H9 (cell line): ENCODE measurements around the gene MAPK11. TPM values are rescaled to one million over a fixed set of nuclear protein-coding genes. Genes with fewer than 3 reads are reported as not detected.

Source experiments
- DNase-seq: peaks from one replicate; pipeline ENCODE4 v3.0.0-alpha.2; 2017
- H2AFZ ChIP-seq: one replicate; pipeline ENCODE4 v1.6.1; 2013; ENCODE audit warnings: mild to moderate bottlenecking, low read length, control low read depth, moderate library complexity
- H2AK5ac ChIP-seq: 2 replicates; pipeline ENCODE4 v1.6.1; 2013; ENCODE audit warnings: low read length, control low read depth, mixed read lengths; ENCODE audit not compliant: insufficient read length
- H2BK120ac ChIP-seq: one replicate; pipeline ENCODE4 v1.6.1; 2013; ENCODE audit warnings: low read depth, mild to moderate bottlenecking, low read length, control low read depth, inconsistent platforms; ENCODE audit not compliant: poor library complexity, severe bottlenecking
- H2BK12ac ChIP-seq: 2 replicates; pipeline ENCODE4 v1.6.1; 2013; ENCODE audit warnings: low read length, control low read depth, mixed read lengths, low read depth; ENCODE audit not compliant: insufficient read length
- H2BK15ac ChIP-seq: 2 replicates; pipeline ENCODE4 v1.6.1; 2013; ENCODE audit warnings: low read depth, low read length, control low read depth
- H2BK20ac ChIP-seq: one replicate; pipeline ENCODE4 v1.6.1; 2013; ENCODE audit warnings: low read depth, mild to moderate bottlenecking, low read length, control low read depth, inconsistent platforms; ENCODE audit not compliant: poor library complexity, severe bottlenecking
- H2BK5ac ChIP-seq: 2 replicates; pipeline ENCODE4 v1.6.1; 2013; ENCODE audit warnings: low read length, control low read depth, mixed read lengths; ENCODE audit not compliant: insufficient read length
- H3K14ac ChIP-seq: 2 replicates; pipeline ENCODE4 v1.6.1; 2013; ENCODE audit warnings: low read length, control low read depth; ENCODE audit not compliant: insufficient read depth
- H3K18ac ChIP-seq: 2 replicates; pipeline ENCODE4 v1.6.1; 2013; ENCODE audit warnings: low read depth, mild to moderate bottlenecking, mixed read lengths, low read length, control low read depth; ENCODE audit not compliant: insufficient read length
- H3K23ac ChIP-seq: 2 replicates; pipeline ENCODE4 v1.6.1; 2013; ENCODE audit warnings: low read length, control low read depth, mixed read lengths, low read depth; ENCODE audit not compliant: insufficient read length
- H3K23me2 ChIP-seq: 2 replicates; pipeline ENCODE4 v1.6.1; 2013; ENCODE audit warnings: low read depth, mild to moderate bottlenecking, mixed read lengths, low read length, control low read depth; ENCODE audit not compliant: insufficient read length, poor library complexity, severe bottlenecking
- H3K27ac ChIP-seq: 2 replicates; pipeline ENCODE4 v1.5.1; 2013; ENCODE audit warnings: low read length, control low read depth, mixed read lengths, low read depth; ENCODE audit not compliant: insufficient read length
- H3K27me3 ChIP-seq: 2 replicates; pipeline ENCODE4 v1.6.1; 2013; ENCODE audit warnings: low read length, control low read depth, inconsistent platforms; ENCODE audit not compliant: insufficient read depth
- H3K4ac ChIP-seq: 2 replicates; pipeline ENCODE4 v1.6.1; 2013; ENCODE audit warnings: low read depth, mild to moderate bottlenecking, control low read depth, inconsistent platforms, low read length, moderate library complexity
- H3K4me1 ChIP-seq: 2 replicates; pipeline ENCODE4 v1.6.1; 2013; ENCODE audit warnings: low read length, control low read depth, inconsistent platforms; ENCODE audit not compliant: insufficient read depth
- H3K4me2 ChIP-seq: 2 replicates; pipeline ENCODE4 v1.6.1; 2013; ENCODE audit warnings: low read length, control low read depth, mixed read lengths; ENCODE audit not compliant: insufficient read length, insufficient read depth
- H3K56ac ChIP-seq: 2 replicates; pipeline ENCODE4 v1.6.1; 2013; ENCODE audit warnings: low read depth, mild to moderate bottlenecking, mixed read lengths, low read length, control low read depth; ENCODE audit not compliant: insufficient read length
- H3K79me1 ChIP-seq: 2 replicates; pipeline ENCODE4 v1.6.1; 2013; ENCODE audit warnings: low read depth, mild to moderate bottlenecking, moderate library complexity, low read length, control low read depth, inconsistent platforms; ENCODE audit not compliant: insufficient read depth, poor library complexity, severe bottlenecking
- H3K79me2 ChIP-seq: 2 replicates; pipeline ENCODE4 v1.6.1; 2013; ENCODE audit warnings: low read length, control low read depth, inconsistent platforms; ENCODE audit not compliant: insufficient read depth
- H3K9ac ChIP-seq: 2 replicates; pipeline ENCODE4 v1.6.1; 2013; ENCODE audit warnings: low read length, control low read depth, mixed read lengths; ENCODE audit not compliant: insufficient read length; ENCODE audit errors: extremely low read depth
- H3K9me3 ChIP-seq: one replicate; pipeline ENCODE4 v1.6.1; 2013; ENCODE audit warnings: low read depth, low read length, inconsistent platforms; ENCODE audit not compliant: control insufficient read depth
- H3T11ph ChIP-seq: one replicate; pipeline ENCODE4 v1.6.1; 2013; ENCODE audit warnings: mild to moderate bottlenecking, low read length, control low read depth, inconsistent platforms
- H4K20me1 ChIP-seq: one replicate; pipeline ENCODE4 v1.6.1; 2013; ENCODE audit not compliant: control insufficient read depth, insufficient read length, insufficient read depth
- H4K5ac ChIP-seq: 2 replicates; pipeline ENCODE4 v1.6.1; 2013; ENCODE audit warnings: low read depth, mild to moderate bottlenecking, mixed read lengths, low read length, control low read depth; ENCODE audit not compliant: insufficient read length
- H4K8ac ChIP-seq: replicated peaks from 2 replicates; pipeline ENCODE4 v1.6.1; 2013; ENCODE audit warnings: low read length, control low read depth, mixed read lengths, low read depth; ENCODE audit not compliant: insufficient read length
- H4K91ac ChIP-seq: 2 replicates; pipeline ENCODE4 v1.6.1; 2013; ENCODE audit warnings: low read depth, mild to moderate bottlenecking, moderate library complexity, mixed read lengths, low read length, control low read depth; ENCODE audit not compliant: insufficient read length
- H3K27ac Mint-ChIP-seq, 3 experiments: 2 replicates in 2 of 3; 3 replicates in 1 of 3; pipeline ENCODE4 v1.8.0; 2020 to 2021; ENCODE audit warnings: mixed read lengths in 3 of 3, mild to moderate bottlenecking in 1 of 3, moderate library complexity in 1 of 3
- H3K27me3 Mint-ChIP-seq: 2 replicates; pipeline ENCODE4 v1.8.0; 2021; ENCODE audit warnings: low read depth, mild to moderate bottlenecking, moderate library complexity, mixed read lengths
- H3K36me3 Mint-ChIP-seq, 3 experiments: 2 replicates in 2 of 3; 3 replicates in 1 of 3; pipeline ENCODE4 v1.8.0; 2020 to 2021; ENCODE audit warnings: low read depth in 3 of 3, mixed read lengths in 3 of 3; ENCODE audit not compliant: insufficient read depth in 1 of 3
- H3K4me1 Mint-ChIP-seq, 2 experiments: 2 replicates each; pipeline ENCODE4 v1.8.0; 2020; ENCODE audit warnings: mixed read lengths in 2 of 2
- H3K4me3 Mint-ChIP-seq, 2 experiments: 2 replicates in 1 of 2; 3 replicates in 1 of 2; pipeline ENCODE4 v1.8.0; 2020 to 2021; ENCODE audit warnings: mild to moderate bottlenecking in 2 of 2, mixed read lengths in 2 of 2, moderate library complexity in 1 of 2
- H3K9me3 Mint-ChIP-seq, 2 experiments: 2 replicates in 1 of 2; 3 replicates in 1 of 2; pipeline ENCODE4 v1.8.0; 2020; ENCODE audit warnings: mild to moderate bottlenecking in 2 of 2, mixed read lengths in 2 of 2, moderate library complexity in 1 of 2
- CTCF ChIP-seq: fragments of 200-600 bp; sonication (generic); conservative IDR thresholded peaks from 3 replicates; pipeline ENCODE4 v1.8.0; 2021; ENCODE audit warnings: antibody characterized with exemption, mild to moderate bottlenecking
- WGBS: extraction: QIAGEN DNeasy Blood & Tissue Kit; methylation state at CpG from one replicate; pipeline ENCODE4 v1.1.7; 2013; ENCODE audit warnings: missing lambda C conversion rate, low lambda C conversion rate, mixed read lengths; ENCODE audit not compliant: insufficient read length; ENCODE audit errors: extremely low coverage; 5-methylcytosine and 5-hydroxymethylcytosine counted together
- total RNA-seq: library from RNA; stranded (reverse); gene quantifications from 2 replicates; pipeline ENCODE4 v1.2.1, GENCODE V29; 2021

The MAPK11 gene
- total RNA-seq, 1 experiment from 2014 or later, result 1.5 TPM

- no peaks in the 10 kb centered on the region for H3K9me3 ChIP-seq
- no peak overlapping the region for H2BK12ac ChIP-seq
- Mint-ChIP-seq H3K27me3 (peaks cover 4% of the 10 kb centered on the region), H3K27ac (peak overlapping the region in 2 of 3 experiments; percentile 52 to 93; a peak in 4 of 7 replicates), H3K4me1 (peaks cover 20 to 30% of the 10 kb centered on the region in 2 experiments), H3K36me3 (no peaks in the 10 kb centered on the region; a peak in 1 of 7 replicates), H3K9me3 (no peaks in the 10 kb centered on the region), H3K4me3 (peak overlapping the region; percentile 69 to 83)
- H3K14ac ChIP-seq, result no peak overlapping the region; the same call in 1 of the 2 replicates
- peak overlapping the region; percentile 4 for H3K4me2 ChIP-seq
- no peak overlapping the region for H2BK5ac ChIP-seq
- no peak overlapping the region for H3K4ac ChIP-seq
- no peak overlapping the region for H3K27ac ChIP-seq
- no peak overlapping the region for H2BK15ac ChIP-seq
- no peak for DNase-seq
- no peak overlapping the region for H3K56ac ChIP-seq
- no CpG with 5 or more reads among the region's 21 CpGs for WGBS
- no peak overlapping the region for H2BK120ac ChIP-seq
- H3K79me2 ChIP-seq, result no peaks in the 10 kb centered on the region
- H3K79me1 ChIP-seq, result no peaks in the 10 kb centered on the region
- H3K23ac ChIP-seq, result no peak overlapping the region
- no peaks in the 10 kb centered on the region for H3K27me3 ChIP-seq
- H2AK5ac ChIP-seq, result no peak overlapping the region
- peaks cover 5% of the 10 kb centered on the region for H3K23me2 ChIP-seq
- H4K91ac ChIP-seq, result no peak overlapping the region
- H3K4me1 ChIP-seq, result no peaks in the 10 kb centered on the region; the same call in 1 of the 2 replicates
- no peak overlapping the region for H3T11ph ChIP-seq
- no peak overlapping the region for H2BK20ac ChIP-seq
- no peak for TF ChIP-seq CTCF
- no peak overlapping the region for H4K8ac ChIP-seq
- no peak overlapping the region for H3K18ac ChIP-seq
- H4K20me1 ChIP-seq, result no peaks in the 10 kb centered on the region
- H3K9ac ChIP-seq, result no peak overlapping the region
- H2AFZ ChIP-seq, result no peak overlapping the region
- no peak overlapping the region for H4K5ac ChIP-seq
Observed at GRCh38 chr22:50305923-50306566, 35.9 kb upstream of the MAPK11 start.
